ENCODE data around the gene FOXJ3. TPM values are rescaled to one million over a fixed set of nuclear protein-coding genes. Genes with fewer than 3 reads are reported as not detected.

FOXJ3 gene
- total RNA-seq, 1 experiment from 2014 or later, result 34.0 TPM

DNA sequence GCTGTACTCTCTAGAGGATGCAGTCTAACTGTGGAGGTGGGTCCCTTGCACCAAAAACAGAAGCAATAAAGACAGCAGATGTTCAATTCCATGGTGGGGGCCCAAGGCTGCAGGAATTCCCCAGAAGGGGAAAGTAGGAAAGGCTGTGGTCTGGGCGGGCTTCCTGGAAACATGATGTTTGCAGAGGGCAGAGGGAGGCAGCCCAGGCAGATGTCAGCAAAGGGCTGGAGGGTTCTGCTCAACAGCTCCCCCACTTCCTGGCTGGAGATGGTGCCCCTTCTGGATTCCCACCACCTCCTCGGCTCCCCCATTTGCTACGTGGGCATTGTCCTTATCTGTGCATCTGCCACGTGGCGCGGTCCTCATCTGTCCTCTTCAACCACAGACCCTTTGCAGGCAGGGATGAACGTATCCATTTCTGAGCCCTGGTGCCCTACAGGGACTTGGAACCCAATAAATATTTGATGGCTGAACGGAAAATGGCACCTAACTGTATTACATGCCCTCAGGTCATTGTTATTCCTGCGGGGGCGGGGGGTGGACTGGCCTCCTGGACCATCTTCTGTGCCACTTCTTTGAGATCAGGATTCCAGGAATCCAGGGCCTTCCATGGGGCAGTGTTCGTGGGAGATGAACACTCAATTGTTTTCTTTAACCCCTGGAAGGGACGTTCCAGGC, 190.2 kb downstream of the FOXJ3 start:
- no peak for DNase-seq (ENCODE audit: low read depth)

GRCh38 chr1:42143896-42144710, 190.9 kb downstream of the FOXJ3 start:
- DNase-seq (ENCODE audit: low read depth), result peak; percentile 41

DNA sequence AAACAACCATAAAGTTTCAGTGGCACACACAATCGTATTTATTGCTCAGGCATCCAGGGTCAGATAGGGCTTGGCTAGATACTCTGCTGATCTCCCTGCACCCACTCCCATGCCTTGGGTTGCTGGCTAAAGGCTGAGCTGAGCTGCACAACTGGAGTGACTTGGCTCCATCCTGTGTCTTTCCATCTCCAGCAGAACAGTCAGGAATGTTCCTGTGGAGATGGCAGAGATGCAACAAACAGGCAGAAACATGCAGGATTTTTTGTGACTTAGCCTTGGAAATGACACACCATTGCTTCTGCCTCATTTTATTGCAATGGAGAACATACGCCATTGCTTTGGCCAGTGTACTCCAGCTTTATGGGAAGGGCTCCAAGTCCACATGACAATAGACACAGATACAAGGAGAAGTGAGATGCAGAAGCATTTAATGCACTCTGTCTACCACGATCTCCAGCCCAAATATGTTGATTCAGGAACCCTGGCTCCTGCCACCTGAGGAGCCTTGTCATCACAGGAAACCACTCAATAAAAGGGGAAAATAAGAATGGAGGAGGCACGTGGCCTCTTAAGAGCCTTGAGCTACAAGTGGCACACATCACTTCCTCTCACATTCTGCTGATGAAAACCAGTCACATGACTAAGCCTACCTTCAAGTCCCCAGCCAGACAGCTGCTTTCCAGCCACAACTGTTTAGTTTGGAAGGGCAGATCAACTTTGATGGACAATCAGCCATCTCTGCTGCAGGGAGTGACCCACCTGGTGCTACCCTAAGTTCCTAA, 191.9 kb downstream of the FOXJ3 start:
- DNase-seq (ENCODE audit: low read depth), result peak; percentile 33

- DNase-seq (ENCODE audit: low read depth), result no peak
These were observed 193.1 kb downstream of the FOXJ3 start for GRCh38 chr1:42141978-42142377.

- DNase-seq (ENCODE audit: low read depth), result no peak
These were observed 194.8 kb downstream of the FOXJ3 start for GRCh38 chr1:42140191-42140590.

DNA sequence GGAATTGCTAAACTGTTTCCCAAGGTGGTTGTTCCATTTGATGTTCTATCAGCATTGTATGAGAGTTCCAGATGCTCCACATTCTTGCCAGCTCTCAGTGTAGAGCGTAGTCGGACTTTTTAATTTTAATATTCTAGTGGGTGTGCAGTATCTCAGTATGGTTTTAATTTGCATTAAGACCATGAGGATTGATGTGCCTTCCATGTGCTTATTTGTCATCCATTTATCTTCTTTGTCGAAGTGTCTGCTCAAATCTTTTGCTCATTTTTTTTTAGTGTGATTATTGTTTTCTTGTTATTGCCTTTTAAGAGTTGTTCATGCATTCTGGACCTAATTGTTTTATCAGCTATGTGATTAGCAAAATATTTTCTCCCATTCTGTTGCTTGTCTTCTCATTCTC, 195.6 kb downstream of the FOXJ3 start:
- no peak for DNase-seq (ENCODE audit: low read depth)

- DNase-seq (ENCODE audit: low read depth), result no peak
These were observed 196.4 kb downstream of the FOXJ3 start for GRCh38 chr1:42138586-42138985.

GRCh38 chr1:42137766-42138165, 197.3 kb downstream of the FOXJ3 start:
- DNase-seq (ENCODE audit: low read depth), result no peak

GRCh38 chr1:42136466-42136865, 198.6 kb downstream of the FOXJ3 start:
- DNase-seq (ENCODE audit: low read depth), result no peak

DNA sequence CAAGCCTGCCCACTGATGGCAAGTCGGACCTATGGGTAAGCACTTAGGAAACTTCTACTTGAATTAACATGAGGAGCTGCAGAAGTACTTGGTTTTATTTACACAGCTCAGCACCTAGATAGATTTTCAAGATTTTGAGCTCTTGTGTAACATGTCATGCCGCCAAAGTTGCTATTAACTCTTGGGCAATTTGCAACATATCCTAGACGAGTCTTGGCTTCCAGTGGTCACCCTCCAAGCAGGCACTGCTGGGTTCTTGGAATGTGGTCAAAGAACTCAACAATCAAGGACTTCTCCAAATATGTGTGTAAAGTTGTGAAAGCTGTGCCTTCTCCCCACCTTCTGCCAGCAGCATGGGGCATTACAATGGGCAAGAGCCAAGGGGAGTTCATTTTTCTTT, 199.6 kb downstream of the FOXJ3 start:
- no peak for DNase-seq (ENCODE audit: low read depth)

DNA sequence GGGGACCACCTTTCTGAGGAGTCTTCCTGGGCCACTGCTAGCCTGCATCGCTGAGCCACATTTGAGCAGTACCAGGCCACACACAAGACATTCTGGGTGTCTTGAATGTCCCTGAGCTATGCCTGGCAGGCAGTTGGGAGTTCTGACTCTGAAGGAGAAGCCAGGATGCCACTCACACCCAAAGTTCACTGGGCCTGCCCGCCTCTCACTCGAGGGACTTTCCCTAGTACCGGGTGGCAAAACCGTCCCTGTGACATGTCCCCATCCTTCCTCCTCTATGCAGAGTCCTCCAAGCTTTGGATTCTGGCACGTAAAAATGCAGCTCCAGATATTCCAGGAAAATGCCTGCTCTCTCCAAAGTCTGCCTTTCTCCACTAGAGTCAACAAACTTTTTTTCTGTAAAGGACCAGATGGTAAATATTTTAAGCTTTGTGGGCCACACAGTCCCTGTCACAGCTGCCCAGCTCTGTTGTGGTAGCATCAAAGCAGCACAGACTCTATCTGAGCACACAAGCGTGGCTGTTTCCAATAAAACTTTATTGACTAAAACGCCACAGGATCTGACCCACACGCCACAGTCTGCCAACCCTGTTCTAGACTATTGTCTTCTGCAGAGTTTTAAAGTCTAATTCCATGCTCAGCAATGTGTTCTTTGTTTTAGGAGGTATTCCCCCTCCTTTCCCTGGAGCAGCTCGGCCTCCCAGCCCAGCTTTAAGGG, 201.1 kb downstream of the FOXJ3 start:
- DNase-seq (ENCODE audit: low read depth), result no peak

GRCh38 chr1:42133390-42133789, 201.6 kb downstream of the FOXJ3 start:
- no peak for DNase-seq (ENCODE audit: low read depth)

DNA sequence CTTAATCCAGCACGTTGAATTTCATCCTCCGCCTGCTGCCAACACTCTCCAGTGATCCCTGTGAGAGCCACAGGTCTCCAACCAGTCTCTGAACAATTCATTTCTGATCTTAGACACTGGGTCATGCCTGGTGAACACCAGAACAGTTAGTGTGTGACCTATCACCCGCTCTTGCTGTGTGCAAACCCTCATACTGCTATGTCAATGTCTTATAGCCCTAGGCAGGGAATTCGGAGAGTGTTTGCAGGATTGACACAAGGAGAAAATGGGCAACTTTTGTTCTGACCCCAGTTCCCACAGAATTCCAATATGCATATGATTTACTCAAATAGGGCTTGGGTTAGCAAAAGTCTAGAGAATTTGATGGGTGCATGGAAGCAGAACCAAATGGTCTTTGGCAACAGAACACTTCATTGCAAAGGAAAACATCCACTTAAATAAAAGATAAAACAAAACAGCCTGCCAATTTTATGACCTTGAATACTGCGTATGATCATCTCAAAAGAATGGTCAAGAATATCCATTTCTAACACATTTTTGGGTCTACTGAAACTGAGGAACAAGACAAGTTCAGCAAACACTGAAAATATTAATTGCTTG, 204.9 kb downstream of the FOXJ3 start:
- no peak for DNase-seq (ENCODE audit: low read depth)

GRCh38 chr1:42128964-42129363, 206.1 kb downstream of the FOXJ3 start:
- DNase-seq (ENCODE audit: low read depth), result no peak

DNA sequence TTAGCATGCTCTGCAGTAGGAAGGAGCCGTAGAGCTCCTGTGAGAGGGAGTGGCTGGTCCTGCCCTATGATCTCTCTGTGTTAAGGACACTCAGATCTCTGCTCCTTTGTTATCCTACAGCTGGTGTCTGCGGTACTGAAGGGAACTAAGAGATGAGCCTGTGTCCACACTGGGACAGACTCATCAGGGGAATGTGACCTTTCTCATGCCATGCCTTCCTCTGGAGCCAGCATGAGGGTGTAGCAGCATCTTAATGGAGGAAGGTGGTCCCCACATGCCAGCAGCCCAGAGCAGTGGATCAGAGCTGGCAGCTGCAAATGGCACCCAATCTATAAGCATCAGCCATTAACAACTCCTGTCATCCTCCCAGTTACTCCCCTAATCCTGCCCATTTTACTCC, 206.5 kb downstream of the FOXJ3 start:
- DNase-seq (ENCODE audit: low read depth), result no peak

DNA sequence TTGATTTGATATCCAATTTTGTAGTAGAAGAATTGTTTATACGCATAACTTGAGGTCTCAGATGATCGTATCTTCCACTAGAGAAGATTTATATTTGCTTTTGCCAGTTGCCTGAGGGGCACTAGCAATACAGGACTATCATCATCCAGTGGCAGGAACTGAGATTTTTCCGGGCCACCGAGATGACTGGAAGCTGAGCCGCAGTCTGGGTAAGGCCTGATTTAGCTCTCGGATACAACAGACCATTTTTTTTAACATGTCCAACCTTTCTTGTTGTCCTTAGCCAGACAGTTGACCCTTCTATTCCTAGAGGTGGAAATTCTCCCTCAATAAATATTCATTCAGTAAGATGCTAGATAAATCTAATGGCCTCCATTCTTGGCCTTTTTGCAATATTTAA, 207.3 kb downstream of the FOXJ3 start:
- no peak for DNase-seq (ENCODE audit: low read depth)

Other genes with a start within 250 kb of the FOXJ3 start
- not detected in 2 replicates for gene GUCA2B, start 181.8 kb downstream of the FOXJ3 start, total RNA-seq (2014; rRNA removed)
- gene GUCA2A, start 170.5 kb downstream of the FOXJ3 start, total RNA-seq (2014; rRNA removed), result not detected in 2 replicates
- gene RIMKLA, start 45.6 kb upstream of the FOXJ3 start, total RNA-seq (2014; rRNA removed), result not detected in 2 replicates
- not detected in 2 replicates for gene ZMYND12, start 120.8 kb upstream of the FOXJ3 start, total RNA-seq (2014; rRNA removed)
- 33.8 and 51.8 TPM in 2 replicates for gene PPCS, start 121.3 kb upstream of the FOXJ3 start, total RNA-seq (2014; rRNA removed)
- 0.17 and 0.38 TPM in 2 replicates for gene CCDC30, start 128.1 kb upstream of the FOXJ3 start, total RNA-seq (2014; rRNA removed)

All from LHCN-M2 (cell line).